HEK293 (cell line): ENCODE measurements around the gene CSNK1A1L.

ENCODE experiments used
- ZNF830 ChIP-seq: fragments of 450-650 bp; IDR thresholded peaks from 2 replicates; pipeline ENCODE4 v1.5.0; 2018; ENCODE audit warnings: missing biosample characterization, missing genetic modification characterization, low read depth, mild to moderate bottlenecking, moderate library complexity
- TF ChIP-seq, protein P1 (sequence below): fragments of 450-650 bp; formaldehyde crosslinking; IDR thresholded peaks from 2 replicates; pipeline ENCODE4 v1.5.1; 2016; ENCODE audit warnings: missing biosample characterization, missing genetic modification characterization

DNA sequence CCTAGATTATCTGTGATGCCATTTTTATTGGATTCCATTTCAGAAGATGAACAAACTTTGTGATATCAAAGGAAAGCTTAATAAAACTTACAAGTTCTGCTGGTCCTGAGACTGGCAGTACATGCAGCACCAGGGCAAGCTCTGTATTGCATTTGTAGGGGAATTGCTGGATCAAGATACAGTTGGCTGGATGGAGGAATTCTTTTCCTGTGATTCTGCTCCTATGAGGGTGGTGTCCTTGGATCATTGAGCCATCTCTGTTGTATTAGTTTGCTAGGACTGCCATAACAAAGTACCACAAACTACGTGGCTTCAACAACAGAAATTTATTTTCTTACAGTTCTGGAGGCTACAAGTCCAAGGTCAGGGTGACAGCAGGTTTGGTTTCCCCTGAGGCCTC lies 33.9 kb upstream of the CSNK1A1L start:
- TF ChIP-seq, protein P1, sequence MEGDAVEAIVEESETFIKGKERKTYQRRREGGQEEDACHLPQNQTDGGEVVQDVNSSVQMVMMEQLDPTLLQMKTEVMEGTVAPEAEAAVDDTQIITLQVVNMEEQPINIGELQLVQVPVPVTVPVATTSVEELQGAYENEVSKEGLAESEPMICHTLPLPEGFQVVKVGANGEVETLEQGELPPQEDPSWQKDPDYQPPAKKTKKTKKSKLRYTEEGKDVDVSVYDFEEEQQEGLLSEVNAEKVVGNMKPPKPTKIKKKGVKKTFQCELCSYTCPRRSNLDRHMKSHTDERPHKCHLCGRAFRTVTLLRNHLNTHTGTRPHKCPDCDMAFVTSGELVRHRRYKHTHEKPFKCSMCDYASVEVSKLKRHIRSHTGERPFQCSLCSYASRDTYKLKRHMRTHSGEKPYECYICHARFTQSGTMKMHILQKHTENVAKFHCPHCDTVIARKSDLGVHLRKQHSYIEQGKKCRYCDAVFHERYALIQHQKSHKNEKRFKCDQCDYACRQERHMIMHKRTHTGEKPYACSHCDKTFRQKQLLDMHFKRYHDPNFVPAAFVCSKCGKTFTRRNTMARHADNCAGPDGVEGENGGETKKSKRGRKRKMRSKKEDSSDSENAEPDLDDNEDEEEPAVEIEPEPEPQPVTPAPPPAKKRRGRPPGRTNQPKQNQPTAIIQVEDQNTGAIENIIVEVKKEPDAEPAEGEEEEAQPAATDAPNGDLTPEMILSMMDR (tag by site-specific recombination): no peak
- TF ChIP-seq ZNF830 (tag by site-specific recombination): no peak
